ENCODE data around the gene SOWAHB. TPM values are rescaled to one million over a fixed set of nuclear protein-coding genes. Genes with fewer than 3 reads are reported as not detected.

SOWAHB gene
- total and polyA plus RNA-seq, 9 donors: 0.05 to 1.3 (median 0.11) TPM; not detected in 3

DNA sequence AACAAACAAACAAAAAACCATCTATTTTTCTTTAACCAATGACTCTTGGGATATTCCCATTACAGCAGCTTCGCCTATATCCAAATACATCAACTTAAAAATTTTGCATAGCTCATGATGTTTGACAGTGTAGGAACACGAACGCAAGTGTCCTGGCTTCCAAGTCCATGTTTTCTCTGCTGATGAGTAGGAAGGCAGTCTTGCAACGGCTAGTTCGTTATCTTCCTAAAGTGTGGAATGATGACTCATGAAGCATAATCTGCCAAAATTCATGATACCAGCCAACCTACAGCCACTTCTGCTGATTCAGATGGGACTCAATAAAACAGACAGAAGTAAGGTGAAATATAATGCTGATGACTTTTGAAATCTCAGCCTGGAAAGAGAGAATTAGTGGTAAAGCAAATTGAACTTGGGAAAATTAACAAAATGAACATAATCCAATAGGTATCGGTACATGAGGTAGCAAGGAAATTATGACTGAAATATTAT lies 45.2 kb upstream of the SOWAHB start:
- H3K4me1 ChIP-seq (ENCODE audit: insufficient read depth): peaks cover 4% of the 10 kb centered on the region
- 71 to 77% (median 72%) methylated on average over 6 of the region's 6 CpGs for WGBS, 3 donors
- no peaks in the 10 kb centered on the region for H3K9me3 ChIP-seq
- no peak for DNase-seq
- intact Hi-C loops (cut with DNase I): loop anchor here in 1 of 4 donors (10.0 kb wide), 1 partner anchor 82 kb away; no protein-coding TSS in a partner anchor
- no peaks in the 10 kb centered on the region for H3K27me3 ChIP-seq
- no peaks in the 10 kb centered on the region for H3K36me3 ChIP-seq
- TF ChIP-seq, protein P1, sequence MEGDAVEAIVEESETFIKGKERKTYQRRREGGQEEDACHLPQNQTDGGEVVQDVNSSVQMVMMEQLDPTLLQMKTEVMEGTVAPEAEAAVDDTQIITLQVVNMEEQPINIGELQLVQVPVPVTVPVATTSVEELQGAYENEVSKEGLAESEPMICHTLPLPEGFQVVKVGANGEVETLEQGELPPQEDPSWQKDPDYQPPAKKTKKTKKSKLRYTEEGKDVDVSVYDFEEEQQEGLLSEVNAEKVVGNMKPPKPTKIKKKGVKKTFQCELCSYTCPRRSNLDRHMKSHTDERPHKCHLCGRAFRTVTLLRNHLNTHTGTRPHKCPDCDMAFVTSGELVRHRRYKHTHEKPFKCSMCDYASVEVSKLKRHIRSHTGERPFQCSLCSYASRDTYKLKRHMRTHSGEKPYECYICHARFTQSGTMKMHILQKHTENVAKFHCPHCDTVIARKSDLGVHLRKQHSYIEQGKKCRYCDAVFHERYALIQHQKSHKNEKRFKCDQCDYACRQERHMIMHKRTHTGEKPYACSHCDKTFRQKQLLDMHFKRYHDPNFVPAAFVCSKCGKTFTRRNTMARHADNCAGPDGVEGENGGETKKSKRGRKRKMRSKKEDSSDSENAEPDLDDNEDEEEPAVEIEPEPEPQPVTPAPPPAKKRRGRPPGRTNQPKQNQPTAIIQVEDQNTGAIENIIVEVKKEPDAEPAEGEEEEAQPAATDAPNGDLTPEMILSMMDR (IDR thresholded peaks at IDR 0.05): no peak
- TF ChIP-seq EP300 (IDR thresholded peaks at IDR 0.05) (no peak), POLR2A (IDR thresholded peaks at IDR 0.05) (no peak)
- no peak overlapping the region for H3K27ac ChIP-seq
- H3K4me3 ChIP-seq: no peak overlapping the region

DNA sequence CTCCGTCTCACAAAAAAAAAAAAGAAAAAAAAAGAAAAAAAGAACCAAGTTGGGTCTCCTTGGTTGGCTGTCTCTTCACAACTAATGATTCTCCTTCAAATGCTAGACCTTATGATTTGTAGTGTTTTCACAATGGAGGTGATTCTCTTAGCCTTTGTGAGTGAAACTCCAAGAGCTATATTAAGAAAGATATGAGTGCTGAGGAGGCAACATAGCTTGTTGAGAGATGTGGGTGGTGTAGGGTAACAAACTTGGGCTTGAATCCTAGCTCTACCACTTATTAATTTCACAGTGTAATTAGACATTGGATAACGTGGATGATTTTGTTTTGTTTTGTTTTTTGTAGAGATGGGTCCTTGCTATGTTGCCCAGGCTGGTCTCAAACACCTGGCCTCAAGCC lies 41.2 kb upstream of the SOWAHB start:
- 53 to 64% (median 57%) methylated on average over 2 of the region's 2 CpGs for WGBS, 3 donors
- Histone ChIP-seq H3K4me1 (ENCODE audit: insufficient read depth) (no peaks in the 10 kb centered on the region), H3K27ac (no peak overlapping the region), H3K36me3 (no peaks in the 10 kb centered on the region), H3K27me3 (no peaks in the 10 kb centered on the region), H3K9me3 (no peaks in the 10 kb centered on the region), H3K4me3 (no peak overlapping the region)
- no peak for TF ChIP-seq EP300 (IDR thresholded peaks at IDR 0.05)
- no peak for TF ChIP-seq POLR2A (IDR thresholded peaks at IDR 0.05)
- TF ChIP-seq, protein P1 (IDR thresholded peaks at IDR 0.05): no peak
- DNase-seq: no peak
- intact Hi-C loops (cut with DNase I): no loop called here

DNA sequence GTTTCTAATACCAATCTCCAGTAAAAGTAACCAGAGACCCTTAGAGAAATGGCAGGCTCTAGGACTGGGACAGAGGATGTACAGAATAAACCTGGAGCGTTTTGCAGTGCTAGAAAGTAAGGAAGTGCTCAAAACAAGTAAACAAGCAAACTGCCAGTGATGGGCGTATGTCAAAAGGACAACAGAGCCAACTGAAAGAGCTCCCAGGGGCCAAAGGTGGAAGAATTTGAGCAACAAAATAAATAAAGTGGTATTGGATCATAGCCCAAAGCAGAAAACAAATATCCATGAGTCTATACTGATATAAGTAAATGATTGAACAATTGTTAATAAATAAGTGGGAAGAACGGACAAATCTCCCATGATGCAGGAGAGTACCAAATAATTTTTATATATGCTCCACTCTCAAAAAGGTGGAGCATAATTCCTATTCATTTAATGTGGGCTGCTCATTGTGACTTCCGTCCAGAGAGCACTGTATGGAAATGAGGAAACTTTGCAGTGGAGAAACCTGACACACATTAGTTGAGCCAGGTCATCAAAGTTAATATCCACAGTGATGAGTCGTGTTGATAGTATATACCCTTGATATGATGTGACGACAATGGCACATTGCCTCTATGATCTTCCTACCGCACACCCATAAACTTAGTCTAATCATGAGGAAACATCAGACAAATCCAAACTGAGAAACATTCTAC lies 33.8 kb upstream of the SOWAHB start:
- Histone ChIP-seq H3K27ac (no peak overlapping the region), H3K9me3 (no peaks in the 10 kb centered on the region), H3K4me3 (no peak overlapping the region), H3K4me1 (ENCODE audit: insufficient read depth) (no peaks in the 10 kb centered on the region), H3K27me3 (no peaks in the 10 kb centered on the region), H3K36me3 (no peaks in the 10 kb centered on the region)
- intact Hi-C loops (cut with DNase I): no loop called here
- TF ChIP-seq, protein P1 (IDR thresholded peaks at IDR 0.05): no peak
- TF ChIP-seq POLR2A (IDR thresholded peaks at IDR 0.05) (no peak), EP300 (IDR thresholded peaks at IDR 0.05) (no peak)
- no peak for DNase-seq
- 89 to 92% (median 90%) methylated on average over 7 of the region's 7 CpGs for WGBS, 3 donors

DNA sequence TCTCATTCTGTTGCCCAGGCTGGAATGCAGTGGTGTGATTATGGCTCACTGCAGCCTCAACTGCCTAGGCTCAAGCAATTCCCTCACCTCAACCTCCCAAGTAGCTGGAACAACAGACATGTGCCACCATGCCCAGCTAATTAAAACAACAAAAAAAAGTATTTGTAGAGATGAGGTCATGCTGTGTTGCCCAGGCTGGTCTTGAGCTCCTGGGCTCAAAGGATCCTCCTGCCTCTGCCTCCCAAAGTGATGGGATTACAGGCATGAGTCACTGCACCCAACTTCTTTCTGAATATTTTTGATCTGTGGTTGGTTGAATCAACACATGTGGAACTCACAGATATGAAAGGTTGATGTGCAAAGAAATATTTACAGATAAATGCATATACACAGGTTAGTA lies 33.1 kb upstream of the SOWAHB start:
- H3K4me3 ChIP-seq: no peak overlapping the region
- intact Hi-C loops (cut with DNase I): no loop called here
- no peak overlapping the region for H3K27ac ChIP-seq
- DNase-seq: no peak
- H3K27me3 ChIP-seq: no peaks in the 10 kb centered on the region
- no peaks in the 10 kb centered on the region for H3K4me1 ChIP-seq (ENCODE audit: insufficient read depth)
- no peaks in the 10 kb centered on the region for H3K9me3 ChIP-seq
- H3K36me3 ChIP-seq: no peaks in the 10 kb centered on the region
- TF ChIP-seq, protein P1 (IDR thresholded peaks at IDR 0.05): no peak
- TF ChIP-seq POLR2A (IDR thresholded peaks at IDR 0.05) (no peak), EP300 (IDR thresholded peaks at IDR 0.05) (no peak)

Measured in ovary (tissue), 9 donors.